ENCODE measurements around the gene MMP24.
"Not testable (repeated sequence)": the region's sequence is repeated elsewhere in the genome, so short reads cannot be mapped to it uniquely, and the experiment has no call there.

MMP24 gene

DNA sequence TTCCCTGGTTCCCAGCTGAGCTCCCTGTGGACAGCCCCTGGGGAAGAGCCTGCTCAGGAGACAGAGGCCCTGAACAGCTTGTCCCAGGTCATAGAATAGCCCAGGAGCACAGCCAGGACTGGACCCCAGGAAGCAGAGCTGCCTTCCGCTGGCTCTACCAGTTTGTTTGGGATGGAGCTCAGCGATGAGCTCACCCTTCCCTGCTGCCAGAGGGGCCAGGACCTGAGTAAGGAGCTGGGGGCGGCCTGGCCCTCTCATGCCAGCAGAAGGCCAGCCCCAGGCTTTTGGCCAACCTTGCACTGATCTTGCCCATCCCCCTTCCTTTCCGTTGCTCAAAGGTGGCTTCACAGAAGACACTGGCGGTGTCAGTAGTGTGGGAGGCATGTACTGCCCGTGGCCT is 33.9 kb downstream of the MMP24 start:
- no peaks in the 10 kb centered on the region for H3K27me3 ChIP-seq (ENCODE audit: insufficient read depth, low read length)
- TF ChIP-seq, protein P1, sequence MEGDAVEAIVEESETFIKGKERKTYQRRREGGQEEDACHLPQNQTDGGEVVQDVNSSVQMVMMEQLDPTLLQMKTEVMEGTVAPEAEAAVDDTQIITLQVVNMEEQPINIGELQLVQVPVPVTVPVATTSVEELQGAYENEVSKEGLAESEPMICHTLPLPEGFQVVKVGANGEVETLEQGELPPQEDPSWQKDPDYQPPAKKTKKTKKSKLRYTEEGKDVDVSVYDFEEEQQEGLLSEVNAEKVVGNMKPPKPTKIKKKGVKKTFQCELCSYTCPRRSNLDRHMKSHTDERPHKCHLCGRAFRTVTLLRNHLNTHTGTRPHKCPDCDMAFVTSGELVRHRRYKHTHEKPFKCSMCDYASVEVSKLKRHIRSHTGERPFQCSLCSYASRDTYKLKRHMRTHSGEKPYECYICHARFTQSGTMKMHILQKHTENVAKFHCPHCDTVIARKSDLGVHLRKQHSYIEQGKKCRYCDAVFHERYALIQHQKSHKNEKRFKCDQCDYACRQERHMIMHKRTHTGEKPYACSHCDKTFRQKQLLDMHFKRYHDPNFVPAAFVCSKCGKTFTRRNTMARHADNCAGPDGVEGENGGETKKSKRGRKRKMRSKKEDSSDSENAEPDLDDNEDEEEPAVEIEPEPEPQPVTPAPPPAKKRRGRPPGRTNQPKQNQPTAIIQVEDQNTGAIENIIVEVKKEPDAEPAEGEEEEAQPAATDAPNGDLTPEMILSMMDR (IDR thresholded peaks at IDR 0.05; ENCODE audit: low read length): no peak
- TF ChIP-seq EZH2 (IDR thresholded peaks at IDR 0.05; ENCODE audit: borderline replicate concordance, low read length): no peak
- H3K9me2 ChIP-seq (ENCODE audit: low read depth, low read length): no peaks in the 10 kb centered on the region
- H3K27ac ChIP-seq (ENCODE audit: low read depth, low read length, poor library complexity, severe bottlenecking): no peak overlapping the region
- H3K4me3 ChIP-seq (ENCODE audit: low read depth, low read length, poor library complexity, severe bottlenecking): no peak overlapping the region
- H3K4me1 ChIP-seq (ENCODE audit: insufficient read depth, low read length, severe bottlenecking): no peaks in the 10 kb centered on the region
- no peaks in the 10 kb centered on the region for H4K20me1 ChIP-seq (ENCODE audit: insufficient read depth, low read length)
- no peaks in the 10 kb centered on the region for H3K9me3 ChIP-seq (ENCODE audit: low read length)
- H3F3A ChIP-seq (ENCODE audit: insufficient read depth, low read length): no peaks in the 10 kb centered on the region
- H2AFZ ChIP-seq (ENCODE audit: low read length): no peak overlapping the region
- no peak overlapping the region for H3K9ac ChIP-seq (ENCODE audit: low read length)
- no peaks in the 10 kb centered on the region for H3K79me2 ChIP-seq (ENCODE audit: insufficient read depth, low read length)
- H3K4me2 ChIP-seq (ENCODE audit: low read length): no peak overlapping the region
- H3K36me3 ChIP-seq (ENCODE audit: insufficient read depth, low read length): no peaks in the 10 kb centered on the region

DNA sequence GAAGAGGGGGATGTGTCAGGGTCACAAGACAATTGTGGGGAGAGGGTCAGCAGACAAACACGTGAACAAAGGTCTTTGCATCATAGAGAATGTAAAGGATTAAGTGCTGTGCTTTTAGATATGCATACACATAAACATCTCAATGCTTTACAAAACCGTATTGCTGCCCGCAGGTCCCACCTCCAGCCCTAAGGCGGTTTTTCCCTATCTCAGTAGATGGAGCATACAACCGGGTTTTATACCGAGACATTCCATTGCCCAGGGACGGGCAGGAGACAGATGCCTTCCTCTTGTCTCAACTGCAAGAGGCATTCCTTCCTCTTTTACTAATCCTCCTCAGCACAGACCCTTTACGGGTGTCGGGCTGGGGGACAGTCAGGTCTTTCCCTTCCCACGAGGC is 35.8 kb downstream of the MMP24 start:
- H3K27me3 ChIP-seq (ENCODE audit: insufficient read depth, low read length); H3K27ac ChIP-seq (ENCODE audit: low read depth, low read length, poor library complexity, severe bottlenecking); H3K79me2 ChIP-seq (ENCODE audit: insufficient read depth, low read length); H3K4me1 ChIP-seq (ENCODE audit: insufficient read depth, low read length, severe bottlenecking); H3K4me2 ChIP-seq (ENCODE audit: low read length); H3F3A ChIP-seq (ENCODE audit: insufficient read depth, low read length); H3K36me3 ChIP-seq (ENCODE audit: insufficient read depth, low read length); H2AFZ ChIP-seq (ENCODE audit: low read length); H3K9me3 ChIP-seq (ENCODE audit: low read length); H3K9me2 ChIP-seq (ENCODE audit: low read depth, low read length); H3K9ac ChIP-seq (ENCODE audit: low read length); H3K4me3 ChIP-seq (ENCODE audit: low read depth, low read length, poor library complexity, severe bottlenecking); H4K20me1 ChIP-seq (ENCODE audit: insufficient read depth, low read length): not testable (repeated sequence)

DNA sequence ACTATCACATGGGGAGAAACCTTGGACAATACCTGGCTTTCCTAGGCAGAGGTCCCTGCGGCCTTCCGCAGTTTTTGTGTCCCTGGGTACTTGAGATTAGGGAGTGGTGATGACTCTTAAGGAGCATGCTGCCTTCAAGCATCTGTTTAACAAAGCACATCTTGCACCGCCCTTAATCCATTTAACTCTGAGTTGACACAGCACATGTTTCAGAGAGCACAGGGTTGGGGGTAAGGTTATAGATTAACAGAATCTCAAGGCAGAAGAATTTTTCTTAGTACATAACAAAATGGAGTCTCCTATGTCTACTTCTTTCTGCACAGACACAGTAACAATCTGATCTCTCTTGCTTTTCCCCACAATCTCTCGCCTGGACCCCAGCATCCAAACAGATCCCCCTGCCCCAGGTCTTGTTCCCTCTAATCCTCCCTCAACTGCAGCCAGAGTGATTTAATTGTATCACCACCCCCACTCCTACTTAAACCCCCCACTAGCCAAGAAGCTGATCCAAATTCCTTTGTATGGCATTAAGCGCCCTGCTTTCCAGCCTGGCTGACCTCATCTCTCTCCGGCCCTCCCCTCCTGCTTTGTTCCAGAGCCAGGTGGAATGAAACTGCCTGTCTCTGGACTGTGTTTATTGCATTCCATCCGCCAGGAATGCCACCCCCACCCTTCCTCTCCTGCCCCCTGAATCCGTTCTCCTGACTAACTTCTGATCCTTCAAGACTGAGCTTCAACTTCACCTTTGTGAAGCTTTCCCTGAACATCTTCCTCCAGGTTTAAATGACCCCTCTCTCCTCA is 36.4 kb downstream of the MMP24 start:
- H4K20me1 ChIP-seq (ENCODE audit: insufficient read depth, low read length); H3K4me1 ChIP-seq (ENCODE audit: insufficient read depth, low read length, severe bottlenecking); H3K9me3 ChIP-seq (ENCODE audit: low read length); H3K36me3 ChIP-seq (ENCODE audit: insufficient read depth, low read length); H3K9ac ChIP-seq (ENCODE audit: low read length); H3K4me3 ChIP-seq (ENCODE audit: low read depth, low read length, poor library complexity, severe bottlenecking); H3F3A ChIP-seq (ENCODE audit: insufficient read depth, low read length); H3K79me2 ChIP-seq (ENCODE audit: insufficient read depth, low read length); H3K4me2 ChIP-seq (ENCODE audit: low read length); H2AFZ ChIP-seq (ENCODE audit: low read length); H3K27me3 ChIP-seq (ENCODE audit: insufficient read depth, low read length); H3K27ac ChIP-seq (ENCODE audit: low read depth, low read length, poor library complexity, severe bottlenecking); H3K9me2 ChIP-seq (ENCODE audit: low read depth, low read length): not testable (repeated sequence)

DNA sequence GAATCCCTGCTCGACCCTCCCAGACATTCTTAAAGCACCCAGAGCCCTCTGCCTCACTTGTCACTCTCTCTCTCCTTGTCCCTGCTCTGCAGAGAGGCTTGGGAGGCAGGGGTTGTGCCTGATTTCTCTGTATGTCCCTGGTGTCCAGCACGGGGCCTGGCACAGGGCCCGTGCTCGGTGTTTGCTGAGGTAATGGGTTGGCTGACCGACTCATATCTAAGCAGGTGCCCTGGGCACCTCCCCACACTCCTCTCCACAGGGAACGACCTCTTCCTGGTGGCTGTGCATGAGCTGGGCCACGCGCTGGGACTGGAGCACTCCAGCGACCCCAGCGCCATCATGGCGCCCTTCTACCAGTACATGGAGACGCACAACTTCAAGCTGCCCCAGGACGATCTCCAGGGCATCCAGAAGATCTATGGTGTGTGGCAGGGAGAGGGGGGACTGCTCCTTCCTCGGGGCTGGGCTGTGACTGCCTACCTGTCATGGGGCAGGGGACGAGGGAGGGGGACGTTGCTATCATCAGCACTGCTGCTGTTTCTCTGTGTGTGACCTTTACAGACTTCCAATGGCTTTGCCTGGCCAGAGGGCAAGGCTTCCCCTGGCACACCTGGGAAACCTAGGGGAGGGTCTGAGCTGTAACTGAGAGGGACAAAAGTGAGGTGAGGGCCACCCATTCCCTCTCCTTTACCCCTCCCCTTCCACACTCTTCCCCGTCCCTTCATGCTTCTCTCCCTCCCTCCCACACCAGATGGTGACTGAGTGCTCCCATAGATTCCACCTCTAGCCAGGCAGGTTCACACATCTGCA is 37.2 kb downstream of the MMP24 start:
- no peak for TF ChIP-seq EZH2 (IDR thresholded peaks at IDR 0.05; ENCODE audit: borderline replicate concordance, low read length)
- TF ChIP-seq, protein P1 (IDR thresholded peaks at IDR 0.05; ENCODE audit: low read length): no peak
- H4K20me1 ChIP-seq (ENCODE audit: insufficient read depth, low read length): no peaks in the 10 kb centered on the region
- no peaks in the 10 kb centered on the region for H3K9me2 ChIP-seq (ENCODE audit: low read depth, low read length)
- H2AFZ ChIP-seq (ENCODE audit: low read length): no peak overlapping the region
- no peak overlapping the region for H3K4me2 ChIP-seq (ENCODE audit: low read length)
- no peaks in the 10 kb centered on the region for H3F3A ChIP-seq (ENCODE audit: insufficient read depth, low read length)
- H3K9me3 ChIP-seq (ENCODE audit: low read length): no peaks in the 10 kb centered on the region
- no peaks in the 10 kb centered on the region for H3K79me2 ChIP-seq (ENCODE audit: insufficient read depth, low read length)
- H3K4me3 ChIP-seq (ENCODE audit: low read depth, low read length, poor library complexity, severe bottlenecking): no peak overlapping the region
- no peak overlapping the region for H3K27ac ChIP-seq (ENCODE audit: low read depth, low read length, poor library complexity, severe bottlenecking)
- H3K4me1 ChIP-seq (ENCODE audit: insufficient read depth, low read length, severe bottlenecking): no peaks in the 10 kb centered on the region
- no peaks in the 10 kb centered on the region for H3K36me3 ChIP-seq (ENCODE audit: insufficient read depth, low read length)
- H3K27me3 ChIP-seq (ENCODE audit: insufficient read depth, low read length): no peaks in the 10 kb centered on the region
- no peak overlapping the region for H3K9ac ChIP-seq (ENCODE audit: low read length)

Data from OCI-LY1 (cell line).